A673 (cell line): ENCODE data around the gene ACSF2. TPM values are rescaled to one million over a fixed set of nuclear protein-coding genes. Genes with fewer than 3 reads are reported as not detected.

Experiments used
- BruUV-seq: library from RNA; stranded (reverse); fragments of 400-500 nt; replicated peaks from 2 replicates; lab custom pipeline; 2021; lab: Mats Ljungman, UMichigan
- CTCF ChIA-PET: fragments of 300-600 bp; sonication (Branson Sonifier 250); formaldehyde crosslinking; loops from one replicate; lab custom pipeline; 2022; ENCODE audit warnings: antibody characterized with exemption; lab: Charles Lee
- POLR2A ChIA-PET: fragments of 300-600 bp; sonication (Branson Sonifier 250); formaldehyde crosslinking; loops from one replicate; lab custom pipeline; 2022; ENCODE audit warnings: antibody characterized with exemption; ENCODE audit not compliant: low non-redundant PET; lab: Charles Lee
- DNase-seq: peaks from one replicate; pipeline ENCODE4 v3.0.0-alpha.2; 2015; ENCODE audit warnings: low spot score
- H3K27ac ChIP-seq: fragments of 200-600 bp; sonication (generic); 2 replicates; pipeline ENCODE4 v1.5.1; 2016; ENCODE audit warnings: mixed run types, low read depth, mild to moderate bottlenecking, mixed read lengths, antibody characterized with exemption, low read length; ENCODE audit not compliant: poor library complexity, severe bottlenecking
- H3K27me3 ChIP-seq: fragments of 200-600 bp; sonication (generic); replicated peaks from 2 replicates; pipeline ENCODE4 v1.6.1; 2017; ENCODE audit warnings: mixed run types, low read depth, mild to moderate bottlenecking, mixed read lengths, antibody characterized with exemption, low read length; ENCODE audit not compliant: insufficient read depth, poor library complexity
- H3K36me3 ChIP-seq: fragments of 200-600 bp; sonication (generic); 2 replicates; pipeline ENCODE4 v1.6.1; 2016; ENCODE audit warnings: mixed run types, mild to moderate bottlenecking, mixed read lengths, antibody characterized with exemption, low read length; ENCODE audit not compliant: insufficient read depth, poor library complexity, severe bottlenecking
- H3K4me1 ChIP-seq: fragments of 200-600 bp; sonication (generic); 2 replicates; pipeline ENCODE4 v1.6.1; 2017; ENCODE audit warnings: mixed run types, mild to moderate bottlenecking, mixed read lengths, antibody characterized with exemption, low read length; ENCODE audit not compliant: insufficient read depth, poor library complexity, severe bottlenecking
- H3K4me3 ChIP-seq: fragments of 200-600 bp; sonication (generic); 2 replicates; pipeline ENCODE4 v1.5.1; 2016; ENCODE audit warnings: low read depth, mixed run types, mild to moderate bottlenecking, mixed read lengths, low read length; ENCODE audit not compliant: poor library complexity, severe bottlenecking
- H3K9me3 ChIP-seq: fragments of 200-600 bp; sonication (generic); 2 replicates; pipeline ENCODE4 v1.6.1; 2016; ENCODE audit warnings: mixed run types, low read depth, mild to moderate bottlenecking, mixed read lengths, antibody characterized with exemption, low read length; ENCODE audit not compliant: poor library complexity, severe bottlenecking
- CTCF ChIP-seq: fragments of 300-800, 200-600 bp; sonication (generic); conservative IDR thresholded peaks from 2 replicates; pipeline ENCODE4 v1.5.1; 2017; ENCODE audit warnings: low read depth, mild to moderate bottlenecking, antibody characterized with exemption, low read length, moderate library complexity, mixed read lengths
- EZH2 ChIP-seq: fragments of 200-600 bp; sonication (generic); IDR thresholded peaks from 2 replicates; pipeline ENCODE4 v1.6.1; 2017; ENCODE audit warnings: borderline replicate concordance, low read depth, mild to moderate bottlenecking, mixed read lengths, antibody characterized with exemption, low read length; ENCODE audit not compliant: poor library complexity, severe bottlenecking
- intact Hi-C: fragments of 100-400 bp; cut with micrococcal nuclease; formaldehyde crosslinking; loops from one replicate; pipeline ENCODE4 v1.10.0; 2022; ENCODE audit not compliant: unreplicated experiment
- total RNA-seq: library from RNA; stranded (reverse); gene quantifications from 2 replicates; pipeline ENCODE4 v1.2.3, GENCODE V29; 2021

The ACSF2 gene
- total RNA-seq, 1 experiment from 2014 or later, result 4.1 TPM

GRCh38 chr17:50459756-50460155 is 33.7 kb downstream of the ACSF2 start:
- ChIA-PET CTCF (no interaction called here), POLR2A (no interaction called here)
- Histone ChIP-seq H3K36me3 (no peaks in the 10 kb centered on the region), H3K9me3 (no peaks in the 10 kb centered on the region), H3K27me3 (no peaks in the 10 kb centered on the region), H3K4me3 (no peak overlapping the region), H3K27ac (no peak overlapping the region), H3K4me1 (peaks cover 9% of the 10 kb centered on the region)
- no peak for DNase-seq
- intact Hi-C loops, result no loop called here
- no TSS peak for BruUV-seq
- no peak for TF ChIP-seq EZH2
- TF ChIP-seq CTCF, result no peak

DNA sequence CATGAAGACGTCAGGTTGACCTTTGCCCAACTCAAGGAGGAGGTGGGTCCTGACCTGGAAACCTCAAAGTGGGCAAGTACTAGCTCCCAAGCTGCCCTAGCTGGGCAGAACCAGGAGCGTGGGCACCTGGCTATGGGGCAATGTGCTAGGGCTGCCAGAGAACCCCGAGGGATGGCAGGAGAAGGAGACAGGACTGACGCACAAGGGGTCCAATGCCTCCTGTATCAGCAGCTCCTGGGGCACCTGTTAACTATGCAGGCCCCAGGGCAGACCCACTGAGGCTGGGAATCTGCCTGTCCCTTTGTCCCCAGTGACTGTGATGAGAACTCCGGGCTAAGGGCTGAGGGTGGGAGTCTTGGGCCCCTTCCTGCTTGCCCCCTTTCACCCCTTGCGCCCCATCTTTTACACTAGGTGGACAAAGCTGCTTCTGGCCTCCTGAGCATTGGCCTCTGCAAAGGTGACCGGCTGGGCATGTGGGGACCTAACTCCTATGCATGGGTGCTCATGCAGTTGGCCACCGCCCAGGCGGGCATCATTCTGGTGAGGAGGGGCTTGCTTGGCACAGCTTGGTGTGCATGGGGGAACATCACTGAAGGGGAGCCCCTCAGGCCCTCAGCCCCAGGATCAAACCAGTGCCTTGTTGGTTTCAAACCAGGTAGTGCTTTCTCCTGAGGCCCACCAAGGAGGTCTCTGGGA is 35.0 kb downstream of the ACSF2 start:
- H3K36me3 ChIP-seq, result no peaks in the 10 kb centered on the region
- peaks cover 9% of the 10 kb centered on the region for H3K4me1 ChIP-seq
- POLR2A ChIA-PET, result no interaction called here
- H3K27ac ChIP-seq, result no peak overlapping the region
- no peak overlapping the region for H3K4me3 ChIP-seq
- CTCF ChIA-PET, result no interaction called here
- intact Hi-C loops, result no loop called here
- TF ChIP-seq EZH2 (no peak), CTCF (no peak)
- H3K27me3 ChIP-seq, result no peaks in the 10 kb centered on the region
- BruUV-seq, result no TSS peak
- no peaks in the 10 kb centered on the region for H3K9me3 ChIP-seq
- no peak for DNase-seq

- H3K27ac ChIP-seq, result no peak overlapping the region
- TF ChIP-seq EZH2, result no peak
- no peak for TF ChIP-seq CTCF
- DNase-seq, result no peak
- BruUV-seq, result no TSS peak
- intact Hi-C loops, result no loop called here
- no peaks in the 10 kb centered on the region for H3K9me3 ChIP-seq
- H3K27me3 ChIP-seq, result no peaks in the 10 kb centered on the region
- H3K36me3 ChIP-seq, result no peaks in the 10 kb centered on the region
- no peak overlapping the region for H3K4me3 ChIP-seq
- ChIA-PET POLR2A (no interaction called here), CTCF (no interaction called here)
- peaks cover 9% of the 10 kb centered on the region for H3K4me1 ChIP-seq
Measured at GRCh38 chr17:50461550-50462132, 35.6 kb downstream of the ACSF2 start.
